Panc1 (cell line): ENCODE measurements around the gene COL27A1. TPM values are rescaled to one million over a fixed set of nuclear protein-coding genes. Genes with fewer than 3 reads are reported as not detected.

ENCODE experiments used
- ATAC-seq: fragments of 200-7000 bp; cut with Tn5 transposase; 2 replicates; pipeline ENCODE4 v1.9.1; 2020; ENCODE audit warnings: mild to moderate bottlenecking, moderate library complexity
- Bru-seq: library from RNA; stranded (reverse); fragments of 400-500 nt; gene quantifications from one replicate; lab custom pipeline; 2021; lab: Mats Ljungman, UMichigan
- BruChase-seq, 2 experiments: library from RNA; stranded (reverse); fragments of 400-500 nt; gene quantifications; one replicate each; lab custom pipeline; 2021; lab: Mats Ljungman, UMichigan
- BruUV-seq: library from RNA; stranded (reverse); fragments of 400-500 nt; replicated peaks from 2 replicates; lab custom pipeline; 2021; lab: Mats Ljungman, UMichigan
- CTCF ChIA-PET: fragments of 300-600 bp; sonication (Branson Sonifier 250); formaldehyde crosslinking; loops from one replicate; lab custom pipeline; 2022; ENCODE audit warnings: antibody characterized with exemption; lab: Charles Lee
- POLR2A ChIA-PET: fragments of 300-600 bp; sonication (Branson Sonifier 250); formaldehyde crosslinking; loops from one replicate; lab custom pipeline; 2022; ENCODE audit warnings: antibody characterized with exemption; lab: Charles Lee
- DNase-seq: peaks from one replicate; pipeline ENCODE4 v3.0.0-alpha.2; 2010; ENCODE audit warnings: low read depth, low spot score
- H3K27ac ChIP-seq: 2 replicates; pipeline ENCODE4 v1.5.1; 2011; ENCODE audit warnings: mild to moderate bottlenecking, low read length, inconsistent platforms
- H3K27me3 ChIP-seq: fragments of 200-500 bp; sonication (Bioruptor generic); 2 replicates; pipeline ENCODE4 v1.6.0; 2014; ENCODE audit warnings: low read length, inconsistent platforms; ENCODE audit not compliant: control insufficient read depth, insufficient read depth
- H3K36me3 ChIP-seq: fragments of 200-500 bp; sonication (Bioruptor generic); 2 replicates; pipeline ENCODE4 v1.5.1; 2014; ENCODE audit warnings: inconsistent platforms, mild to moderate bottlenecking, low read length, moderate library complexity; ENCODE audit not compliant: control insufficient read depth, insufficient read depth
- H3K4me1 ChIP-seq: 2 replicates; pipeline ENCODE4 v1.5.1; 2011; ENCODE audit warnings: inconsistent platforms, mild to moderate bottlenecking, low read length, moderate library complexity; ENCODE audit not compliant: control insufficient read depth, insufficient read depth
- H3K4me3 ChIP-seq, 2 experiments: 2 replicates each; pipeline ENCODE4 v1.5.1; 2011 to 2012; ENCODE audit warnings: low read depth in 2 of 2, low read length in 2 of 2, mild to moderate bottlenecking in 2 of 2, inconsistent platforms in 1 of 2, moderate library complexity in 1 of 2
- H3K9me3 ChIP-seq: fragments of 200-500 bp; sonication (Bioruptor generic); 2 replicates; pipeline ENCODE4 v1.5.1; 2014; ENCODE audit warnings: low read depth, mild to moderate bottlenecking, inconsistent platforms, low read length, moderate library complexity; ENCODE audit not compliant: control insufficient read depth, insufficient read depth
- POLR2AphosphoS5 ChIP-seq: IDR thresholded peaks from 2 replicates; pipeline ENCODE4 v1.6.1; 2012; ENCODE audit warnings: mild to moderate bottlenecking, low read depth, low read length, moderate library complexity
- SIN3A ChIP-seq: IDR thresholded peaks from 2 replicates; pipeline ENCODE4 v1.6.1; 2012; ENCODE audit warnings: low read depth, mild to moderate bottlenecking, low read length, moderate library complexity, borderline replicate concordance; ENCODE audit not compliant: insufficient read depth
- TCF7L2 ChIP-seq: IDR thresholded peaks from 2 replicates; pipeline ENCODE4 v1.6.1; 2011; ENCODE audit warnings: mild to moderate bottlenecking, low read depth, low read length, inconsistent platforms
- in situ Hi-C: cut with HindIII; loops from 2 replicates; pipeline ENCODE4 v1.10.0; 2016; ENCODE audit warnings: low sequenced_read_pairs, low pct_unique_long_range_greater_than_20kb
- intact Hi-C: fragments of 100-400 bp; cut with micrococcal nuclease; formaldehyde crosslinking; loops from one replicate; pipeline ENCODE4 v1.10.0; 2022; ENCODE audit not compliant: unreplicated experiment
- long read RNA-seq: library from polyadenylated mRNA; unstranded; transcript quantifications from one replicate; pipeline ENCODE4 v2.0.0, GENCODE V29; 2021; ENCODE audit not compliant: unreplicated experiment
- polyA plus RNA-seq: library from polyadenylated mRNA; unstranded; fragments of >200 nt; gene quantifications from one replicate; pipeline ENCODE4 v1.2.1, GENCODE V29; 2012; ENCODE audit warnings: missing spikeins; ENCODE audit not compliant: insufficient read length
- total RNA-seq: library from RNA; stranded (reverse); gene quantifications from one replicate; pipeline ENCODE4 v1.2.1, GENCODE V29; 2021; ENCODE audit not compliant: unreplicated experiment
- TF ChIP-seq, protein P1 (sequence below): fragments of 450-650 bp; IDR thresholded peaks from 2 replicates; pipeline ENCODE4 v1.5.1; 2017; ENCODE audit warnings: mild to moderate bottlenecking
- TF ChIP-seq, protein P2 (sequence below), 2 experiments: IDR thresholded peaks; 2 replicates each; pipeline ENCODE4 v1.6.1; 2011 to 2012; ENCODE audit warnings: low read depth in 2 of 2, control low read depth in 1 of 2, low read length in 1 of 2, mild to moderate bottlenecking in 1 of 2, moderate library complexity in 1 of 2; ENCODE audit not compliant: insufficient read depth in 1 of 2

COL27A1 gene
- total RNA-seq (5.1 TPM), Bru-seq, nascent RNA (percentile 42 among the genes with signal in this experiment), BruChase-seq, experiment 1, labeled RNA remaining after a 2-hour chase (percentile 43 among the genes with signal in this experiment), BruChase-seq, experiment 2, labeled RNA remaining after a 6-hour chase (percentile 43 among the genes with signal in this experiment)
- polyA plus RNA-seq = 2.3 TPM
- long read RNA-seq, partial matches to known transcripts = 2 of 8 reads
- long read RNA-seq, other reads (novel, unspliced or antisense) = 6 of 8 reads

DNA sequence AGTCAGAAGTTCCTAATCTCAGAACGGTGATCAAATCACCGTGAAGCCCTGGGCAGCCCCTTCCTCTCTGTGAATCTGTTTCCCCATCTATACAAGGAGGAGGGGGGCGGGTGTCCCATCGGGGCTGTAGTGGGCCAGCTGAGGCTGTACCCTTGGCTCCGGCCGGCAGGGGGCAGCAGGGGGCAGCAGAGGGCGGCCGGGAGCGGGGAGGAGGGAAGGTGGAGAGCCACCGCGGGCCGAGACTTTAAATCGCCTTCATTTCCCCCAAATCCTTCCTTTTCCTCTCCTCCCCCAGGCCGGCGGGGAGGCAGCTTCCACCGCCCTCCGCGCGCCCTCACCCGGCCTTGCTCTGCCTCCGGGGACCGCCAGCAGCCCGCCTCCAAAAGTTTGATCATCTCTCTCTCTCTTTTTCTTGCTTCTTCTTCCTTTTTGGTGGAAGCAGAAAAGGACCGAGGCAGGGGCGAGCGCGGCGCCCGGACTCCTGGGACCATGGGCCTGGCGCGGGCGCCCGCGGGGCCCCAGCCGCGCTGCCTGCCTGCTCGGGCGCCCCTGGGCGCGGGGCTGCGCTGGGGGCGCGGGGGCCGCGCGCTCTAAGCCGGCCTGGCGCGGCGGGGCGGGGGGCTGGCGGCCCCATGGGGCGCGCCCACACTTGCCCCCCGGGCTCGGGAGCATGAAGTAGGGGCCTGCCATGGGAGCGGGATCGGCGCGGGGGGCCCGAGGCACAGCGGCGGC, at the start of gene COL27A1:
Gene COL27A1 (plus strand): TSS at position 275 of the 732 bp plus-strand sequence. CDS start 414 bp downstream, at position 689.
- peak within 1 kb of the TSS; percentile 58 for H3K27ac ChIP-seq

DNA sequence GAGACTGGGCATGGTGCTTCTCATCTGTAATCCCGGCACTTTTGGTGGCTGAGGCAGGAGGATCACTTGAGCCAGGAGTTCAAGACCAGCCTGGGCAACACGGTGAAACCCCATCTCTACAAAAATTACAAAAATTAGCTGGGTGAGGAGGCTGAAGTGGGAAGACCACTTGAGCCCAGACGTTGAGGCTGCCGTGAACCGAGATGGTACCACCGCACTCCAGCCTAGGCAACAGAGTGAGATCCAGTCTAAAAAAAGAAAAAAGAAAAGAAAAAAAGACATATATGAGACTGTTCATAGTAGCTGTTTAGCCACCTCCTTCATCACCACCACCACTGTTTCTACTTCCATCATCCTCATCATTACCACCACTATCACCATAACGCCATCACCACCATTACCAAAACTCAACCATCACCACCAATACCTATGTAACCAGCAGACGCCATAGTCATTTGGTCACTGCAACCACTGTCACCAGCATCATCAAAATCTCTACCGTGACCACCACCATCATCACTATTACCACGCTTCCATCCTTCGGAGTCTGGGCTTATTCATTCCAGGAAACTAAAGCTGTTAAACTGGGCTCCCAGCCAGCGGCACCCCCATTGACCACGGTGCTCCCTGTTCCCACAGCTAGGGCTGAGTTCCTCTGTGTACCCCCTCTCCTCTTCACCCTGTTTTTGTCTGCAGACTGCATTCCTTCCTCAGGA, 47.9 kb upstream of the COL27A1 start:
- DNase-seq (no peak), ATAC-seq (peak; percentile 20; the same call in 1 of the 2 replicates)
- Histone ChIP-seq H3K4me1 (no peaks in the 10 kb centered on the region), H3K27ac (no peak overlapping the region), H3K9me3 (no peaks in the 10 kb centered on the region), H3K4me3 (no peak overlapping the region), H3K36me3 (no peaks in the 10 kb centered on the region), H3K27me3 (peaks cover 5% of the 10 kb centered on the region; the same call in 1 of the 2 replicates)
- ChIA-PET POLR2A (no interaction called here), CTCF (interaction anchor here (0.7 to 1.9 kb wide), 7 partner anchors 25 to 187 kb away, joined by 3 to 17 read pairs (median 4); partner anchors contain the start of gene COL27A1)
- in situ Hi-C loops = no loop called here
- TF ChIP-seq SIN3A = no peak
- no peak for TF ChIP-seq TCF7L2
- TF ChIP-seq POLR2AphosphoS5 = no peak
- BruUV-seq = no TSS peak
- intact Hi-C loops = loop anchor here (1.0 to 5.0 kb wide), 2 partner anchors 45 to 181 kb away; no protein-coding TSS in a partner anchor

More for the DNA sequence above, at the start of gene COL27A1:
- BruUV-seq = no TSS peak
- intact Hi-C loops (loop anchor here (2.0 kb wide), 1 partner anchor 135 kb away; no protein-coding TSS in a partner anchor), in situ Hi-C loops (no loop called here)
- DNase-seq = no peak
- TF ChIP-seq POLR2AphosphoS5 (no peak), SIN3A (no peak), TCF7L2 (no peak)
- TF ChIP-seq, protein P1, sequence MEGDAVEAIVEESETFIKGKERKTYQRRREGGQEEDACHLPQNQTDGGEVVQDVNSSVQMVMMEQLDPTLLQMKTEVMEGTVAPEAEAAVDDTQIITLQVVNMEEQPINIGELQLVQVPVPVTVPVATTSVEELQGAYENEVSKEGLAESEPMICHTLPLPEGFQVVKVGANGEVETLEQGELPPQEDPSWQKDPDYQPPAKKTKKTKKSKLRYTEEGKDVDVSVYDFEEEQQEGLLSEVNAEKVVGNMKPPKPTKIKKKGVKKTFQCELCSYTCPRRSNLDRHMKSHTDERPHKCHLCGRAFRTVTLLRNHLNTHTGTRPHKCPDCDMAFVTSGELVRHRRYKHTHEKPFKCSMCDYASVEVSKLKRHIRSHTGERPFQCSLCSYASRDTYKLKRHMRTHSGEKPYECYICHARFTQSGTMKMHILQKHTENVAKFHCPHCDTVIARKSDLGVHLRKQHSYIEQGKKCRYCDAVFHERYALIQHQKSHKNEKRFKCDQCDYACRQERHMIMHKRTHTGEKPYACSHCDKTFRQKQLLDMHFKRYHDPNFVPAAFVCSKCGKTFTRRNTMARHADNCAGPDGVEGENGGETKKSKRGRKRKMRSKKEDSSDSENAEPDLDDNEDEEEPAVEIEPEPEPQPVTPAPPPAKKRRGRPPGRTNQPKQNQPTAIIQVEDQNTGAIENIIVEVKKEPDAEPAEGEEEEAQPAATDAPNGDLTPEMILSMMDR = peak; percentile 91
- TF ChIP-seq, protein P2, sequence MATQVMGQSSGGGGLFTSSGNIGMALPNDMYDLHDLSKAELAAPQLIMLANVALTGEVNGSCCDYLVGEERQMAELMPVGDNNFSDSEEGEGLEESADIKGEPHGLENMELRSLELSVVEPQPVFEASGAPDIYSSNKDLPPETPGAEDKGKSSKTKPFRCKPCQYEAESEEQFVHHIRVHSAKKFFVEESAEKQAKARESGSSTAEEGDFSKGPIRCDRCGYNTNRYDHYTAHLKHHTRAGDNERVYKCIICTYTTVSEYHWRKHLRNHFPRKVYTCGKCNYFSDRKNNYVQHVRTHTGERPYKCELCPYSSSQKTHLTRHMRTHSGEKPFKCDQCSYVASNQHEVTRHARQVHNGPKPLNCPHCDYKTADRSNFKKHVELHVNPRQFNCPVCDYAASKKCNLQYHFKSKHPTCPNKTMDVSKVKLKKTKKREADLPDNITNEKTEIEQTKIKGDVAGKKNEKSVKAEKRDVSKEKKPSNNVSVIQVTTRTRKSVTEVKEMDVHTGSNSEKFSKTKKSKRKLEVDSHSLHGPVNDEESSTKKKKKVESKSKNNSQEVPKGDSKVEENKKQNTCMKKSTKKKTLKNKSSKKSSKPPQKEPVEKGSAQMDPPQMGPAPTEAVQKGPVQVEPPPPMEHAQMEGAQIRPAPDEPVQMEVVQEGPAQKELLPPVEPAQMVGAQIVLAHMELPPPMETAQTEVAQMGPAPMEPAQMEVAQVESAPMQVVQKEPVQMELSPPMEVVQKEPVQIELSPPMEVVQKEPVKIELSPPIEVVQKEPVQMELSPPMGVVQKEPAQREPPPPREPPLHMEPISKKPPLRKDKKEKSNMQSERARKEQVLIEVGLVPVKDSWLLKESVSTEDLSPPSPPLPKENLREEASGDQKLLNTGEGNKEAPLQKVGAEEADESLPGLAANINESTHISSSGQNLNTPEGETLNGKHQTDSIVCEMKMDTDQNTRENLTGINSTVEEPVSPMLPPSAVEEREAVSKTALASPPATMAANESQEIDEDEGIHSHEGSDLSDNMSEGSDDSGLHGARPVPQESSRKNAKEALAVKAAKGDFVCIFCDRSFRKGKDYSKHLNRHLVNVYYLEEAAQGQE (IDR thresholded peaks at IDR 0.05; ENCODE audit: insufficient read depth in 1 of 2, low read depth in 2 of 2, low read length in 1 of 2) = no peak
- peak; percentile 90 for ATAC-seq
- peaks cover 4% of the 10 kb centered on the region for H3K4me1 ChIP-seq
- no peaks in the 10 kb centered on the region for H3K36me3 ChIP-seq
- H3K9me3 ChIP-seq = no peaks in the 10 kb centered on the region
- ChIA-PET CTCF (interaction anchor here (0.6 to 2.8 kb wide), 2 partner anchors 47 to 135 kb away, joined by 6 to 17 read pairs; no protein-coding TSS in a partner anchor), POLR2A (interaction anchor here (0.5 to 0.9 kb wide), 2 partner anchors 95 to 148 kb away, joined by 3 to 8 read pairs; no protein-coding TSS in a partner anchor)
- H3K27me3 ChIP-seq = peaks cover 2% of the 10 kb centered on the region; the same call in 1 of the 2 replicates
- H3K4me3 ChIP-seq = peak within 1 kb of the TSS; percentile 52 to 56
